GM19397 (cell line): ENCODE data around the gene ACBD4.
A peak's percentile ranks its signal among the peaks of the same experiment; 100 is the strongest.

Experiments
- ATAC-seq: cut with Tn5 transposase; IDR thresholded peaks from one replicate; pipeline ENCODE4 v1.9.1; 2021; ENCODE audit warnings: mild to moderate bottlenecking, moderate library complexity; ENCODE audit not compliant: unreplicated experiment

The ACBD4 gene

DNA sequence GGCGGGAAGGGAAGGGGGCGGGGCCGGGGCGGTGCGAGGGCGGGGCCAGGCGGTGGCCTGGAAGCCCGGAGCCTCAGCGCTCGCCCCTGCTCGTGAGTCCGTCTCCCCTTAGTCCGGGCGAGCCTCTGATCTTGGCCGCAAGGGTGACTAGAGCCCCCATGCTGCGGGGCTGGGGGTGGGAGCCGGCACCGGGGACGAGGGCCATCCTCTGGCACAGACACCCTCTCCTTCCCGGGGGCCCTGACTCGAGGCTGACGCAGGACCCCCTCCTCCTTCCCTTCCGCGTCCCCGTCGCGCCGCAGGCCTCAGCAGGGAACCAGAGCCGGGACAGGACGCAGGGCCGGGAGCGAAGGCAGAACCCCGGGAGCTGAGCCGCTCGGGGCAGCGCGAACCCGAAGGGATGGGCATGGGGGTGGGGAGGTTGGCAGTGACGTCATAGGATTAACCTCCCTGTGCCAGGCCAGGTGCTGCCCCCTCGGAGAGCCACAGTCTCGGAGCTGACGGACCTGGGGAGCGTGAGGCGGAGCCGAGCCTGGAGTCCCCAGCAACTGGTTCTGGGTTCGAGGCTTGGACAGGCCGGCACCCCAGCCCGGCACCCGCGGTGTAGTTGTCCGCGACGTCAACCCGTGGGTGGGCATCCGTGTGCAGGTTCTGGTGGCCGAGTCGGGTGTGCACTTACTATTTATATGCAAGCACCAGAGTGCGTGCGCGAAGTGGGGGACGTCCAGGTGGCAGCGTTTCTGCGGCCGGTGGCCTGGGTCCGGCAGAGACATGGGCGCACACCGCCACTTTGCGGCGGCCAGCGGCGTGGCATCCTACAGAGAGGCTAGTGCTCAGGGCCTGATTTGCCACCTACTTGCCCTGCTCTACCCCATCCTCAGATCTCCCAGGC lies 2.7 kb upstream of the ACBD4 start:
- ATAC-seq = no peak

- no peak for ATAC-seq
These were observed 698 bp downstream of the ACBD4 start for GRCh38 chr17:45135978-45136791.

- no peak for ATAC-seq
These were observed 1.5 kb downstream of the ACBD4 start for GRCh38 chr17:45136846-45137560.

DNA sequence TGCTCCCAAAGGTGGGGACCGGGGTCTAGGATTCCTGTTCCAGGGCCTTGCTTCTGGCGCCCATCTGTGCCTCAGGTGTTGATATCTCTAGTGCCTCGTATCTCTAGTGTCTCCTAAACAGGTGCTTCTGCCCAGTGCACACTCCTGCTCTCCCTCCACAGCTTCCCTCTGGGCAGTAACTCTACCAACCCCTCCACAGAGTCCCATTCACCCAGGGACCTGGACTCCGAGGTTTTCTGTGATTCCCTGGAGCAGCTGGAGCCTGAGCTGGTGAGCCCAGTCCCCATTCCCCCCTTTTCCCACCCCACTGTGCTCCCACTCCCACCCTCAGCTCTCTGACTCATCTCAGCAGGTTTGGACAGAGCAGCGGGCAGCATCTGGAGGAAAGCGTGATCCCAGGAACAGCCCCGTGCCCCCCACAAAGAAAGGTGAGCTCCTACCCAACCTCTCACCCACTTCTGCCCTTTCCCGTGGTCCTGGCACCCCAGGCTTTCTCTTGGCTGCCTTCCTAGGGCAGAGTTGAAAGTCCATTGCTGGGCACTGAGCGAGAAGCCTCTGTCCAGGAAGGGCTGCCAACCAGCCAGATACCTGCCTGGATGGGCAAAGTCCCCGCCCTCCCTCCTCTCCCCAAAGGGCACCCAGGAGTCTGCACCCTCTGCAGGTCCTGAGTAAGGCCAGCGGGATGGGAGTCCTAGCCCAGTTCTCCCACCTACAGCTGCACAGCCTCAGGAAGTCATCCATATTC lies 2.2 kb downstream of the ACBD4 start:
- ATAC-seq = no peak

DNA sequence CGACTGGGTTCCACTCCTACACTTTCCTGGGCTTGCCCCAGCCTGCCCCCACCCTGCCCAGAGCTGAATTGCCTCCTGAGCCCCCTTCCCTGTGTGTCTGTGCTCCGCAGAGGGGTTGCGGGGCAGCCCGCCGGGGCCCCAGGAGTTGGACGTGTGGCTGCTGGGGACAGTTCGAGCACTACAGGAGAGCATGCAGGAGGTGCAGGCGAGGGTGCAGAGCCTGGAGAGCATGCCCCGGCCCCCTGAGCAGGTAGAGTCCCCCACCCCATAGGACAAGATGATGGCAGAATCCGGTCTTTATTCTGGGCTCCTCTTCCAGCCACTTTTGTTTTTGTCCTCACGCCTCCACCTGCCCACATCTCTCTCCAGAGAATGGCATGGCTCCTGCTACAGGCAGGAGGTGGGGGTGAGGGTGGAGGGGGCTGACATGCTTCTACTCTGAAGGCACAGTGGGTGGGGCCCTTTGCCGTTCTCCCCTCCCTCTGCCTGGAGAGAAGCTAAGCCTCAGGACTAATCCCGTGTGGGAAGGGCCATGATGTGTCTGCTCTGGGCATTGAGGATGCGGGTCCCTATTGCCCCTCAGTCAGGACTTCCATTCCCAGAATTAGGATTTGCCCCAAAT lies 3.5 kb downstream of the ACBD4 start:
- no peak for ATAC-seq

DNA sequence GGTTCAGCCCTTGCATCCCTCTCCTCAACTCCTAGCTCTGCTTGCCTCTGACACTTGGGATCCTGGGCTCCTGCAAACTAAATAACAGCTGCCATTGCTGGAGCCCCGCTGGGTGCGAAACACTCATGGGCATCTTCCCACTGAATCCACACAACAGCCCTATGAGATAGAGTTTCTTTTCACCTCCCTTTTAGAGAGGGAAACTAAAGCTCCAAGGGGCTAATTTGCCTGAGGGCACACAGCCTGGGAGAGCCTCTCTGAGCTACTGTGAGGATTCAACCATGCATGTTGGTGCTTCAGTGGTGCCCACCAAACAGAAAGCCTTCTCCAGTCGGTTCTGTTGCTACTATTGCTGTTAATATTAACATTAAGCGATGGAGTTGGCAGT lies 4.0 kb downstream of the ACBD4 start:
- no peak for ATAC-seq

- ATAC-seq = no peak
These were observed 7.7 kb downstream of the ACBD4 start for GRCh38 chr17:45143094-45143670.

- no peak for ATAC-seq
These were observed 8.3 kb downstream of the ACBD4 start for GRCh38 chr17:45143767-45144198.

DNA sequence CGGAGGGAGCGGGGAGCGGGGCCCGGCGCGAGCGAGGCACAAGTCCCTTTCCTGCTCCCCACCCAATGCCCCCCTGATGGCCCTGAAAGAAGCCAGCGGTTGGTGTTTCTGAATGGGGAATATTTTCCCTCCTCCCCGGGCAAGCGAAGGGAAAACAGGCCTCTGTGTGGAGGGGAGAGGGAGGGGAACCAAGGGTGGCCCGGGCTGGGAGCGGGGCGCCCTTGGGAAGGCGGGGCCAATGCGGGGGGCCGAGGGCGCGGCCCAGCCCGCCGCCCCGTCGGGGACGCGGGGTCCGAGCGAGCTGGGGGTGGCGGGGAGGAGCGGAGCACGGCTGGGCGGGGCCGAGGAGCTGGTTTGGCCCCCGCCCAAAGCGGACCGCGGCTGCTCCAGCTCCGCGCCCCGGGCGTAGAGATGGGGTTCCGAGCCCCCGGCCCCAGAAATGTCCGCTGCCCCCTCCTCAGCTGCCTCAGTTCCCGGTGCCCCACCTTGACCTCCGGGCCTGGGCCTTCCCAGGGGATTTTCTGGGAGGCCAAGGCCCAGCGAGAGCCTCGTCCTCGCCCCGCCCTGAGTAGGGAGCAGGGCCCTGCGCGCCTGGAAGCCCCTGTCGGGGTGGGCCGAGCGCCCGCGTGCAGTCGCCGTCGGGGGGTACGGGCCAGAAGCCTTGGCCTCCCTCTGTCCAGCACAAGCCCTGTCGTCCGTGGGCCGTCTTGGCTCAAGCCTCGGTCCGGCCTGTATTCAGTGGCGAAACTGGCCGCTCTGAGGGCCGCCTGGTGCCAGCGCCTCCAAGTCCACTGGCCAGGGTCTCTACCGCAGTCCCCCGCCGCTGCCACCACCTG lies 8.9 kb downstream of the ACBD4 start:
- no peak for ATAC-seq

GRCh38 chr17:45145035-45145389 lies 9.5 kb downstream of the ACBD4 start:
- no peak for ATAC-seq

DNA sequence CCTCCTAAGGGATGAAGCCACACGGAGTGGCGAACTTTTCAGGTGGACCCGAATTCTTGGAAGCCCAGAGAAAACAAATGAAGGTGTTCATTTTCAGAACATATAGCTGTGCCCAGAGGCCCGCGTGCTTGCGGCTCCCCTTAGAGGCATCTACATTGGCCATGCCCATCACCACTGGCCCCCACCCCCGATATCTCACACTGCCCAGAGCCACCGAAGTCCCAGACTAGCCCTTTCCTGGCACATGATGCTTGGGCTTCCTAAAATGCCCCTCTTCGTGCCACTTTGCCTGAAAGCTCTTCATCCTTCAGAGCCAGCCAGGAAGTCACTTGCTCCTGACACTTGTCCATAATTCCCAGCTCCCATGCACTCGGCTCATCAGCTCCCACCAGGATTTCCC lies 10.7 kb downstream of the ACBD4 start:
- no peak for ATAC-seq

DNA sequence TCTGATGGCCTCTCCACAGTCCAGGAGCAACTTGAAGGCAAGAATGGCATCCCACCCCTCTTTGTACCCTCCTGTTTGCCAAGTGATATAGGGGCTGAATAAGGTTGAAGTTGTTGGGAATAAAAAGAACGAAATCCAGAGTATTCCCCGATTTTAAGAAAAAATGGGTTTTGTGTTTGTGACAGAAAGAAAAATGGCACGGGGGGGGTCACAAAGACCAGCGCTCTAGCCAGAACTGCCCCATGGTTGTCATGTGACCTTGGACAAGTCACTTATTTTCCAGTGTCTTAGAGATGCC lies 11.1 kb downstream of the ACBD4 start:
- no peak for ATAC-seq

DNA sequence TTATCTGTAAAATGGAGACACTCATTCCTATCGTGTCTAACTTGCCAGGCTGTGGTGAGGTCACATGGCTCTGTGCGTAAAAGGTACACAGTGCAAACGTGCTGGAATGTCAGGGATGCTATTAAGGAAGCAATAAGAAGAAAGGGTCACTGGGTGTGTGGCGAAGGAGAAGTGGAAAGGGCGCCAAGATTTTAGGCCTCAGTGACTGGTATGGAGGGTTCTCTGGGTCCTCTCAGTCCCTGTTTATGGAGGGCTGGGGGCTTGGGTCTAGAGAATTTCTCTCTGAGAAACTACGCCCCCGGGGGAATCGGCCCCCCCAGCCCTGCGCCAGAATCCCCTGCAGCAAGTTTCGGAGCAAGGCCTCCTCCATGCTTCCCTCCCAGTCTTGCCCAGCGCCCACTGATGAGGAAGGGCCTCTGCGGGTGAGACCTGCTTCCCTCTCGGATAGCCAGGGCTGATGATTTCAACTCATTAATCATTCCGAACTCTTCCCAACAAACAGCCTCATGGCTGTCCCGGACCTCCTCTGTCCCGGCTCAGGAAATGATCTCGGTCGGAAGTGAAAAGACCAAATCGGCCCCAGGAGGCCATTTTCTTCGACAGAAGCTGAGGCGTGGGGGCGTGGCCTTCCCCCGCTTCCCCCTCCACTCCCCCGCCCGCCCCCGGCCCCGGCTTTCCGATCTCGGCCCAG lies 11.5 kb downstream of the ACBD4 start:
- ATAC-seq = no peak

DNA sequence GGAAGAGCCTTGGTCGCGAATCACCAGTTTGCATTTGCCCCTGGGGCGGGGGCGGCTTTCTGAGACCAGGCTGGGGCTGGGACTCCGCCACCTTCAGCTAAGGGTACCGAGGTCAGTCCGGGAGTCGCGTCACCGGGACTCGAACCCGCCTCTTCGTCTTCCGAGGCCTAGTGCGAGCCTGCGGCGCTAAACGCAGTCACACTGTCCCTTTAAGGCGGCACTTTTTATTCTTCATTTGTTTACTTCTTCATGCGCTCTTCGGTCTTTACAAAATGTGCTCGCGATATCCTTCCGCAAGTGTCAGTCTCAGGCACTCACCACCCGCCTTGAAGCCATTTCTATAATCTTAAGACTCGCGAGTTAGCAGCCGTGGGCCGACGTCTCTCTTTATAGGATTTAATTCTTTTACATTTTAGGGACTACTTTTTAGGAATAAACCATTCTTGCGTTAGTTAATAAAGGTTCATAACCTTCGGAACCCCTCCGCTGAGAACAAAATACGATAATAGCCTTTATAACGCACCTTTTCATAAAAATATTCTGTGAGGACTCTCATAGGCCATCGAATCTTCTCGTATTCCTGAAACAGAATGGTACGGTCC lies 12.2 kb downstream of the ACBD4 start:
- no peak for ATAC-seq

- peak; percentile 73 for ATAC-seq
These were observed 12.9 kb downstream of the ACBD4 start, which contains the start of gene HEXIM1 for GRCh38 chr17:45148183-45149036. TSS of gene HEXIM1 (plus strand) at chr17:45148475. CDS start at chr17:45149191, 716 bp downstream.

DNA sequence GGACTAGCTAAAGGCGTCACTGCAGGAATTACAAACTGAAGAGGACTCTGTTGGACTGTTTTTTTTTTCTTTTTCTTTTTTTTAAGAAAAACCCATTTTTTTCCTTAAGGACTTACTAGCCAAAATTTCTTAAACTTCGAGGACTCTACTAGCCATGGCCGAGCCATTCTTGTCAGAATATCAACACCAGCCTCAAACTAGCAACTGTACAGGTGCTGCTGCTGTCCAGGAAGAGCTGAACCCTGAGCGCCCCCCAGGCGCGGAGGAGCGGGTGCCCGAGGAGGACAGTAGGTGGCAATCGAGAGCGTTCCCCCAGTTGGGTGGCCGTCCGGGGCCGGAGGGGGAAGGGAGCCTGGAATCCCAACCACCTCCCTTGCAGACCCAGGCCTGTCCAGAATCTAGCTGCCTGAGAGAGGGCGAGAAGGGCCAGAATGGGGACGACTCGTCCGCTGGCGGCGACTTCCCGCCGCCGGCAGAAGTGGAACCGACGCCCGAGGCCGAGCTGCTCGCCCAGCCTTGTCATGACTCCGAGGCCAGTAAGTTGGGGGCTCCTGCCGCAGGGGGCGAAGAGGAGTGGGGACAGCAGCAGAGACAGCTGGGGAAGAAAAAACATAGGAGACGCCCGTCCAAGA lies 13.7 kb downstream of the ACBD4 start:
- ATAC-seq = peak; percentile 21
